Endothelial cell of umbilical vein (primary cell): ENCODE results near the gene ABLIM2. TPM values are rescaled to one million over a fixed set of nuclear protein-coding genes. Genes with fewer than 3 reads are reported as not detected.

Source experiments
- BruUV-seq: library from RNA; stranded (reverse); fragments of 400-500 nt; replicated peaks from 2 replicates; lab custom pipeline; 2021; lab: Mats Ljungman, UMichigan
- CTCF ChIA-PET: fragments of 300-600, 350-600 bp; sonication (Branson Sonifier 250); formaldehyde crosslinking; loops from one replicate; lab custom pipeline; 2021; ENCODE audit warnings: antibody characterized with exemption, inconsistent platforms; lab: Charles Lee
- POLR2A ChIA-PET: fragments of 300-600, 350-600 bp; sonication (Branson Sonifier 250); formaldehyde crosslinking; loops from one replicate; lab custom pipeline; 2021; ENCODE audit warnings: antibody characterized with exemption, inconsistent platforms; lab: Charles Lee
- DNase-seq: peaks from one replicate; pipeline ENCODE4 v3.0.0-alpha.2; 2011; ENCODE audit warnings: low read depth, low spot score
- FAIRE-seq: peaks from 2 replicates; lab custom pipeline; 2011; peaks lifted over from hg19 to GRCh38; lab: Jason Lieb, UNC
- H2AFZ ChIP-seq: 2 replicates; pipeline ENCODE4 v1.6.0; 2012; ENCODE audit warnings: low read depth, low read length, control low read depth, inconsistent platforms
- H3K27ac ChIP-seq: 2 replicates; pipeline ENCODE4 v1.5.1; 2011; ENCODE audit warnings: low read depth, mild to moderate bottlenecking, control low read depth, low read length, moderate library complexity; ENCODE audit not compliant: insufficient read depth
- H3K27me3 ChIP-seq, 2 experiments: 2 replicates each; pipeline versions ENCODE4 v1.6.0 to v1.6.1; 2011; ENCODE audit warnings: low read length in 2 of 2, mixed read lengths in 1 of 2; ENCODE audit not compliant: control insufficient read depth in 2 of 2, insufficient read depth in 2 of 2
- H3K36me3 ChIP-seq, 2 experiments: 2 replicates in 1 of 2; 3 replicates in 1 of 2; pipeline ENCODE4 v1.5.1; 2011; ENCODE audit warnings: low read length in 2 of 2, mild to moderate bottlenecking in 1 of 2, moderate library complexity in 1 of 2; ENCODE audit not compliant: control insufficient read depth in 2 of 2, insufficient read depth in 2 of 2; ENCODE audit errors: extremely low read depth in 1 of 2
- H3K4me1 ChIP-seq: 3 replicates; pipeline ENCODE4 v1.5.1; 2011; ENCODE audit warnings: mild to moderate bottlenecking, low read length; ENCODE audit not compliant: control insufficient read depth, insufficient read depth; ENCODE audit errors: extremely low read depth
- H3K4me2 ChIP-seq: 2 replicates; pipeline ENCODE4 v1.6.1; 2011; ENCODE audit warnings: low read length, control low read depth, mixed read lengths; ENCODE audit not compliant: insufficient read depth
- H3K4me3 ChIP-seq, 3 experiments: fragments of 200-600 bp in 1 of 3; sonication (generic), shearing (Covaris generic) in 1 of 3; replicated peaks in 1 of 3; 2 replicates each; pipeline ENCODE4 v1.5.1; 2011 to 2016; ENCODE audit warnings: control low read depth in 3 of 3, low read length in 3 of 3, mild to moderate bottlenecking in 2 of 3, inconsistent platforms in 1 of 3, low read depth in 1 of 3, moderate library complexity in 1 of 3; ENCODE audit not compliant: insufficient read depth in 1 of 3
- H3K79me2 ChIP-seq: 2 replicates; pipeline ENCODE4 v1.6.0; 2012; ENCODE audit warnings: low read length, inconsistent platforms; ENCODE audit not compliant: control insufficient read depth, insufficient read depth
- H3K9ac ChIP-seq: replicated peaks from 2 replicates; pipeline ENCODE3; 2011; ENCODE audit warnings: low read length, control low read depth; ENCODE audit not compliant: insufficient read depth; ENCODE audit errors: extremely low read depth
- H3K9me1 ChIP-seq: replicated peaks from 3 replicates; pipeline ENCODE4 v1.6.0; 2011; ENCODE audit warnings: mild to moderate bottlenecking, low read length; ENCODE audit not compliant: control insufficient read depth, insufficient read depth; ENCODE audit errors: extremely low read depth
- H3K9me3 ChIP-seq: replicated peaks from 2 replicates; pipeline ENCODE4 v1.5.1; 2012; ENCODE audit warnings: low read length, inconsistent platforms; ENCODE audit not compliant: control insufficient read depth, insufficient read depth
- H4K20me1 ChIP-seq: replicated peaks from 2 replicates; pipeline ENCODE3; 2011; ENCODE audit warnings: mild to moderate bottlenecking, low read length; ENCODE audit not compliant: control insufficient read depth, insufficient read depth; ENCODE audit errors: extremely low read depth
- FOS ChIP-seq: IDR thresholded peaks from 2 replicates; pipeline ENCODE4 v1.6.1; 2011; ENCODE audit warnings: mild to moderate bottlenecking, low read length, moderate library complexity, borderline replicate concordance; ENCODE audit not compliant: insufficient read depth
- GATA2 ChIP-seq: IDR thresholded peaks from 2 replicates; pipeline ENCODE4 v1.7.0; 2011; ENCODE audit warnings: low read depth, mild to moderate bottlenecking, moderate library complexity, mixed read lengths, low read length; ENCODE audit not compliant: insufficient read length, insufficient read depth
- JUN ChIP-seq: IDR thresholded peaks from 2 replicates; pipeline ENCODE4 v1.6.1; 2011; ENCODE audit warnings: borderline replicate concordance, low read depth; ENCODE audit not compliant: insufficient read length, insufficient read depth
- MYC ChIP-seq: IDR thresholded peaks from one replicate; pipeline ENCODE4 v1.6.1; 2011; ENCODE audit warnings: mild to moderate bottlenecking, low read depth, low read length
- POLR2A ChIP-seq: IDR thresholded peaks from 2 replicates; pipeline ENCODE4 v1.6.1; 2012; ENCODE audit warnings: low read depth, mild to moderate bottlenecking, control low read depth, low read length
- POLR2AphosphoS5 ChIP-seq: IDR thresholded peaks from 2 replicates; pipeline ENCODE4 v1.6.1; 2012; ENCODE audit warnings: low read depth, mild to moderate bottlenecking, control low read depth, low read length, moderate library complexity; ENCODE audit not compliant: insufficient read depth
- dilution Hi-C: fragments of 300-500 bp; cut with MboI; formaldehyde crosslinking; loops from one replicate; pipeline ENCODE4 v1.15.0; 2019; ENCODE audit warnings: low sequenced_read_pairs; ENCODE audit not compliant: extremely low pct_ligation_motif_present
- intact Hi-C: fragments of 100-400 bp; cut with micrococcal nuclease; formaldehyde crosslinking; loops from one replicate; pipeline ENCODE4 v1.10.0; 2022
- polyA plus RNA-seq, 4 experiments: library from polyadenylated mRNA; depleted of rRNA in 3 of 4; stranded (reverse) in 3 of 4; unstranded in 1 of 4; fragments of >200 nt; gene quantifications; 2 replicates each; pipeline versions ENCODE4 v1.2.1 to v1.2.3, GENCODE V29; 2011 to 2012; ENCODE audit warnings: missing spikeins in 1 of 4
- total RNA-seq: library from RNA; stranded (reverse); gene quantifications from 2 replicates; pipeline ENCODE4 v1.2.3, GENCODE V29; 2021

Gene ABLIM2
- total and polyA plus RNA-seq, 2 donors (not counting 3 experiments of a cell fraction or from before 2014, with no cell fraction given) = 0.28 to 0.66 TPM

- Histone ChIP-seq H3K9me3 (no peaks in the 10 kb centered on the region), H4K20me1 (no peaks in the 10 kb centered on the region), H3K9ac (no peak overlapping the region), H3K4me2 (no peak overlapping the region), H3K27ac (no peak overlapping the region), H3K27me3 (no peaks in the 10 kb centered on the region), H2AFZ (no peak overlapping the region), H3K79me2 (peaks cover 13% of the 10 kb centered on the region), H3K9me1 (no peaks in the 10 kb centered on the region), H3K4me1 (peaks cover 4% of the 10 kb centered on the region), H3K4me3 (no peak overlapping the region), H3K36me3 (no peaks in the 10 kb centered on the region)
- intact Hi-C loops (no loop called here), dilution Hi-C loops (no loop called here)
- no peak for TF ChIP-seq GATA2
- no peak for TF ChIP-seq POLR2A
- no peak for TF ChIP-seq POLR2AphosphoS5
- TF ChIP-seq JUN = no peak
- DNase-seq = no peak
- ChIA-PET CTCF (no interaction called here), POLR2A (no interaction called here)
- no TSS peak for BruUV-seq
- FAIRE-seq = no peak
Measured at GRCh38 chr4:7943211-7943610, 215.4 kb downstream of the ABLIM2 start.

GRCh38 chr4:7941965-7942496, 216.6 kb downstream of the ABLIM2 start:
- no peak for TF ChIP-seq MYC
- TF ChIP-seq JUN = no peak
- no peak for TF ChIP-seq POLR2AphosphoS5
- TF ChIP-seq FOS = no peak
- ChIA-PET CTCF (interaction anchor here (1.0 kb wide), 1 partner anchor 140 kb away, joined by 3 read pairs; no protein-coding TSS in a partner anchor), POLR2A (no interaction called here)
- Histone ChIP-seq H3K9me1 (no peaks in the 10 kb centered on the region), H3K4me3 (no peak overlapping the region), H3K79me2 (peaks cover 25% of the 10 kb centered on the region), H3K36me3 (no peaks in the 10 kb centered on the region), H3K27me3 (no peaks in the 10 kb centered on the region), H3K4me1 (peaks cover 8% of the 10 kb centered on the region), H4K20me1 (peaks cover under 1% of the 10 kb centered on the region), H3K27ac (no peak overlapping the region), H3K4me2 (no peak overlapping the region), H3K9ac (no peak overlapping the region), H2AFZ (no peak overlapping the region), H3K9me3 (no peaks in the 10 kb centered on the region)
- BruUV-seq = no TSS peak
- dilution Hi-C loops = no loop called here
- intact Hi-C loops = no loop called here
- FAIRE-seq = no peak
- DNase-seq = no peak
